GM21529 (cell line): ENCODE data around the gene DACT3.
"Not testable (repeated sequence)": the region's sequence is repeated elsewhere in the genome, so short reads cannot be mapped to it uniquely, and the experiment has no call there.

ENCODE experiments used
- ATAC-seq: cut with Tn5 transposase; IDR thresholded peaks from one replicate; pipeline ENCODE4 v1.9.1; 2021; ENCODE audit not compliant: unreplicated experiment

The DACT3 gene

DNA sequence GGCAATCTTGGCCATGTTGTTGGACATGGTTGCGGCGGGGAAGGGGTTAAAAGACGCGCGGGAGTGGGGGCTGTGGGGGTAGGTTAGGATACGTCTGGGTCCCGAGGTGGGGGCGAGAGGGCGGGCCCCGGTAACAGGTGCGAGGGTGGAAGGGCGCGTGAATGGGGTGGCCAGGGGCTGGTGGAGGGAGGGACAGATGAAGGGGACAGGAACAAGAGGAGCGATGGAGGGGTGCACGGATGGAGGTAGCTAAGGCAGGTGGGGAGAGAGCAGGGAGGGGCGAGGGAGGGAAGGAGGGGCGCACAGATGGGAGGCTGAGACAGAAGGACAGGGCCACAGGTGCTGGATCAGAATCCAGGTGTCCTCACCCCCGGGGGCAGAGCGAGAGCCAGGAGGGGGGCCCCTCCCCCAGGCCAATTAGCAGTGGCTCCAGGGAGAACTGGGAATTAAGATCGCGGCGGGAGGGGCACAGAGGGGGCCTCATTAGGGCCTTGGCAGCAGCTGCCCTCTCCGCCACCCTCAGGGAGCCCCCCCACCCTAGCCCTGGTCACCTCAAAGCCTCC is 26.2 kb downstream of the DACT3 start:
- no peak for ATAC-seq

DNA sequence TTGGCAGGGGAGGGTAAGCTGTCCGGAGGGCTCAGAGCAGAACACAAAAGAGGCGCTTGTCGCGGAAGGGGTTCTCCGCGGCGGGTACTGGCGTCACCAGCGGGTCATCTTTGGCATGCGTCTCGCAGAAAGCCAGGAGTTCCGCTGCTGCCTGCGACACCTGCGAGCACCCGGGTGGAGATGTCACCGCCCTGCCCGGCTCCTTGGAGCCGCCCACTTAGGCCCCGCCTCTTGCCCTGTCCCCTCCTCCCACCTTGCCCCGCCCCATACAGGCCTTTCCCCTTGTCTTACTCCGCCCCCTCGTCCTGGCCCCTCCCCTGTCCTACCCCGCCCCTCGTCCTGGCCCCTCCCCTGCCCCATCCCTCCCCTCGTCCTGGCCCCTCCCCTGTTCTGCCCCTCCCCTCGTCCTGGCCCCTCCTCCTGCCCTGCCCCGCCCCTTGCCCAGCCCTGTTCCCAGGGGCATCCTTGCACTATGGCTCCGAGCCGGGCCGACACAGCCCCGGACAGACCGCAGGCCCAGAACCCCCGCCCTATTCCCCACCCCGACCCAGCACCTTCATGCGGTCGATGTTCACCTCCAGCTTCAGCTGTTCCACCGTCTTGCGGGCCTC is 26.8 kb downstream of the DACT3 start:
- peak; percentile 58 for ATAC-seq

- no peak for ATAC-seq
Observed at GRCh38 chr19:46633130-46633529, 27.9 kb downstream of the DACT3 start.

DNA sequence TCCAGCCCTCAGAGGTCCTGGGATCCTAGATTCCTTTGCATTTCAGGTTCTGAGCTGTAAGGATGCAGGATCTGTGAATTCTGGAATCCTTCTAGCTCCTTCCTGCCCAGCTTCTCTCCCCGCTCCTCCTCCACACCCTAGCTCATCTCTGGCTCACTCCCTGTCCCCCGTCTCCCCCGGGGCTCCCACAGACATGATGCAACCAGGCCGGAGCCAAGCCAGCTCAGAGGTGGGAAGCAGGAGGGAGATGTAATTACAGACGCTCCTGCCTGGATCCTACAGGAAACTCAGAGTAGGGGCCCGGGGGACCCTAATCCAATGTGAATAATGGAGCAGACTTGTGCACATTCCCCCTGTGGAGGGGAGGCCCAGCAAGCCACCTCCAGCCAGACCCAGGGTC is 29.5 kb downstream of the DACT3 start:
- ATAC-seq, result no peak

- ATAC-seq, result no peak
Observed at GRCh38 chr19:46630586-46631205, 30.3 kb downstream of the DACT3 start.

DNA sequence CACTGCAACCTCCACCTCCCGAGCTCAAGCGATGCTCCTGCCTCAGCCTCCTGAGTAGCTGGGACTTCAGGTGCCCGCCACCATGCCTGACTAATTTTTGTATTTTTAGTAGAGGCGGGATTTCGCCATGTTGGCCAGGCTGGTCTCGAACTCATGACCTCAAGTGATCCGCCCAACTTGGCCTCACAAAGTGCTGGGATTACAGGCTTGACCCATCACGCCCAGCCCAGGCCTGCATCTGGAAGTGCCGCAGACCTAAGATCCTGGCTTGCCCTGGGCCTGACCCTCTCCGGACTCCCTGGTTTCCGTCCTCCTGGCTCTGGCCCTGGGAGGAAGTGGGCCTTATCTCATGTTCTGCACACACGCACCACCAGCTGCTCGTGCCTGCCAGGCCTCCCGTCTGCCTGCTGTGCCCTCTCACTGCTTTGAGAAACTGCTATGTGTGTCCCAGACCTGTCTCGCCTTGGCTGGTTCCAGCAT is 31.4 kb downstream of the DACT3 start:
- no peak for ATAC-seq

GRCh38 chr19:46628970-46629369 is 32.0 kb downstream of the DACT3 start:
- not testable (repeated sequence) for ATAC-seq

- ATAC-seq, result no peak
Observed at GRCh38 chr19:46626446-46626845, 34.5 kb downstream of the DACT3 start.

DNA sequence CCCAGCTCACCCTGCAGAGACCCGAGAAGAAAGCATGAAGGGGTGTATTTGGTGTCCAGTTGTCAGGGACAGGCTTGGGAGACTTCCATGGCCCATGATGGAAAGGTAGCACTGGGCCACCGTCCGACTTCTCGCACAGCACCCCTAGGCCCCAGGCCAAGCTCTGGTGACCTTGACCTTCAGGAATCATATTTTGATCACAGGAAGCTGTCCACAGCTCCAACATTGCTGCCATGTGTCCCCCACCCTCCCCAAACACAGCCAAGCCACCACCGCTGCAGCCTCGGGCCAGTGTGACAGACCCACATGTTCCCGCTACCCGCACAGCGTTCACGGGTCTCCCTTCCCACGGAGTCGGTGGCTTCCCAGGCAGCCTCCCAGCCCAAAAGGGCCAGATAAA is 35.3 kb downstream of the DACT3 start:
- ATAC-seq, result no peak

GRCh38 chr19:46624958-46625661 is 35.9 kb downstream of the DACT3 start, which contains the start of gene PTGIR:
PTGIR (minus strand) TSS chr19:46625089; CDS start chr19:46624225, 864 bp downstream.
- no peak for ATAC-seq

DNA sequence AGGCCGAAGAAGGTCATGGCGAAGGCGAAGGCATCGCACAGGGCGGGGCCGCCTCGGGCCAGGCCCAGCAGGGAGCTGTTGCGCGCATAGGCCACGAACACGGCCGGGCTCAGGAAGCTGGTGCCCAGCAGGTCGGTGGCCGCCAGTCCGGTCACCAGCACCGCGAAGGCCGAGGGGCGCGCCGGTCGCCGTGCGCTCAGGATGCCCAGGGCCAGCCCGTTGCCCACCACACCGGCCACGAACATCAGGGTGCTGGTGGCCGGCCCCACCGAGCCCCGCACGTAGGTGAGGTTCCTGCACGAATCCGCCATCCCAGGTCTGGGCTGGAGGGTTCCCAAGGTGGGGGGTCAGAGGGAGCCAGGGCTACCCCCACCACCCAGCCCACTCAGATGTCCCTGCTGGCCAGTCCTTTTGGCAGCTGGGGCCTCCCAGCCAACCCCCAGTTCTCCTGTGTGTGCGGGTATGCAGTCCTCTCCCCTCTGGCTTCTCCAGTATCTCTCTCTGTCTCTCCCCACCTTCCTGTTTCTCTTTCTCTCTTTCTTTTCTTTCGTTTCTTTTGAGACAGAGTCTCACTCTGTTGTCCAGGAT is 37.0 kb downstream of the DACT3 start:
- ATAC-seq, result no peak

- ATAC-seq, result no peak
Observed at GRCh38 chr19:46622118-46622446, 38.9 kb downstream of the DACT3 start.

- ATAC-seq, result no peak
Observed at GRCh38 chr19:46621191-46622117, 39.5 kb downstream of the DACT3 start.

GRCh38 chr19:46620716-46621115 is 40.3 kb downstream of the DACT3 start:
- no peak for ATAC-seq

GRCh38 chr19:46620267-46620666 is 40.7 kb downstream of the DACT3 start:
- no peak for ATAC-seq

- ATAC-seq, result peak; percentile 29
Observed at GRCh38 chr19:46618670-46619231, 42.2 kb downstream of the DACT3 start.

DNA sequence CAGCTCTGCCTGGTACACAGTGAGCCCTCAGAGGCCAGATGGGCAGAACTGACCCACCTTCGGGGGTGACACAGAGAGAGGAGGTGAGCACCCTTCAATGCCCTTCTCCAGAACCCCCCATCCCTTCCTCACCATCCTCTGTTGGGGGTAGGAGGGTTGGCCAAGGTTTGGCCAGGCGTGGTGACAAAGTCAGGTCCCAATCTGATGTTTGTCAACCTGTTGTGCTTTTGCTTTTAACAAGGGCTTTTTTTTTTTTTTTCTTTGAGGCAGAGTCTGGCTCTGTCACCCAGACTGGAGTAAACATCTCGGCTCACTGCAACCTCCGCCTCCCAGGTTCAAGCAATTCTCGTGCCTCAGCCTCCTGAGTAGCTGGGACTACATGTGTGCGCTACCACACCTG is 43.4 kb downstream of the DACT3 start:
- ATAC-seq, result no peak

DNA sequence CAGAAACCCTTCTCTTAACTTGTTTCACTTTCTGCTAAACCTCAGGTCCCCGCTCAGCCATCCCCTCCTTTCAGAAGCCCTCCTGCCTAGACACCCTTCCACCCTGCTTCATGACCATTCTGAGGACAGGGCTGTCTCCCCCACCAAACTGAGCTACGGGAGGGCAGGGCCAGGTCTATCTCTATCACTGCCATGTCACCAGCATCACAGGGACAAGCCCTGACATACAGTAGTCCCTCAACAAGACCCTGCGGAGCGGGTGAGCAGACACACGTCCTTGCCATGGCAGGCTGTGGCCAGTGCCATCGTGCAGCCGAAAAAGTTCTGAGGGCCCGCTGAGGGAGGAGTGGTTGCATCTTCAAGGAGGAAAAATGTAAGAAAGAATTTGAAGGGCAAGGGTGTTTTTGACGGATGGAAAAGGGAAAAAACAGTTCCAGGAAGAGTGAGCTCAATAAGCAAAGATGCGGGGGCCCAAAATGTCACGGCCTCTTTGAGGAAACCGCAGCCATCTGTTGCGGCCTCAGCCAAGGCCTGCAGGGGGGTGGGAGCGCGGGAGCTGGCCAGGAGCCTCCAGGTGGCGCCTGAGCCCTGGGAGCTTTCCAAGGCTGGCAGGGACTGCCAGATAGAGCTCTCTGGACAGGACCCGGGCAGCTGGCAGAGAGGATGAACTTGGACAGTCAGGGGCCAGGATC is 44.2 kb downstream of the DACT3 start:
- ATAC-seq, result no peak

DNA sequence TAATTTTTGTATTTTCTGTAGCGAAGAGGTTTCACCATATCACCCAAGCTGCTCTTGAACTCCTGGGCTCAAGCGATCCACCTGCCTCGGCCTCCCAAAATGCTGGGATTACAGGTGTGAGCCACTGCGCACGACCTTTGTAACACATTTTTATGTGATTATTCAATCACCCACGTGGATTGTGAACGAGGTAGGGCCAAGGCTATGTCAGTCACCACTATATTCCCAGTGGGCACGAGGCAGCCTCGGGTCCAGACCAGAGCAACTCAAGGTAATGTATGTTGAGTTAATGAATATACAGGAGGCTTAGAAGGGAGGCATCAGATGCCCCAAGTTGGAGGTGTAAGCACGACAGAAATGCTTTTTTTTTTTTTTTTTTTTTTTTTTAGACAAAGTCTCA is 45.0 kb downstream of the DACT3 start:
- ATAC-seq, result no peak
